ENCODE data around the gene AGAP1.

Gene AGAP1

DNA sequence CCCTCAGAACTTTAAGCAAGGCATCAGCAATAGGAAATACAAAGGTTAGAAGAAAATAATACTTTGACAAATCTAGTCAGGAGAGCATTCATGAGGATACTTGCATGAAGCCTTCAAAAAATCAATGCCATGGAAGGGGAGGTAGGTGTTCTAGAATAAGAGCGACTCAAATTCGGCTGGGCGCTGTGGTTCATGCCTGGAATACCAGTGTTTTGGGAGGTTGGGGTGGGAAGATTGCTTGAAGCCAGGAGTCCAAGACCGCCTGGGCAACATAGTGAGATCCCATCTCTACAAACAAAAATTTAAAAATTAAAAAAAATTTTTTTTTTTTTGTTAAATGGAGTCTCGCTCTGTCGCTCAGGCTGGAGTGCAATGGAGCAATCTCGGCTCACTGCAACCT is 652.6 kb downstream of the AGAP1 start:
- DNase-seq (ENCODE audit: low read depth), result no peak
- TF ChIP-seq, protein P1, sequence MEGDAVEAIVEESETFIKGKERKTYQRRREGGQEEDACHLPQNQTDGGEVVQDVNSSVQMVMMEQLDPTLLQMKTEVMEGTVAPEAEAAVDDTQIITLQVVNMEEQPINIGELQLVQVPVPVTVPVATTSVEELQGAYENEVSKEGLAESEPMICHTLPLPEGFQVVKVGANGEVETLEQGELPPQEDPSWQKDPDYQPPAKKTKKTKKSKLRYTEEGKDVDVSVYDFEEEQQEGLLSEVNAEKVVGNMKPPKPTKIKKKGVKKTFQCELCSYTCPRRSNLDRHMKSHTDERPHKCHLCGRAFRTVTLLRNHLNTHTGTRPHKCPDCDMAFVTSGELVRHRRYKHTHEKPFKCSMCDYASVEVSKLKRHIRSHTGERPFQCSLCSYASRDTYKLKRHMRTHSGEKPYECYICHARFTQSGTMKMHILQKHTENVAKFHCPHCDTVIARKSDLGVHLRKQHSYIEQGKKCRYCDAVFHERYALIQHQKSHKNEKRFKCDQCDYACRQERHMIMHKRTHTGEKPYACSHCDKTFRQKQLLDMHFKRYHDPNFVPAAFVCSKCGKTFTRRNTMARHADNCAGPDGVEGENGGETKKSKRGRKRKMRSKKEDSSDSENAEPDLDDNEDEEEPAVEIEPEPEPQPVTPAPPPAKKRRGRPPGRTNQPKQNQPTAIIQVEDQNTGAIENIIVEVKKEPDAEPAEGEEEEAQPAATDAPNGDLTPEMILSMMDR (IDR thresholded peaks at IDR 0.05; ENCODE audit: low read depth, low read length, missing control alignments), result no peak
- no peak overlapping the region for H3K4me3 ChIP-seq (ENCODE audit: low read depth, low read length)

DNA sequence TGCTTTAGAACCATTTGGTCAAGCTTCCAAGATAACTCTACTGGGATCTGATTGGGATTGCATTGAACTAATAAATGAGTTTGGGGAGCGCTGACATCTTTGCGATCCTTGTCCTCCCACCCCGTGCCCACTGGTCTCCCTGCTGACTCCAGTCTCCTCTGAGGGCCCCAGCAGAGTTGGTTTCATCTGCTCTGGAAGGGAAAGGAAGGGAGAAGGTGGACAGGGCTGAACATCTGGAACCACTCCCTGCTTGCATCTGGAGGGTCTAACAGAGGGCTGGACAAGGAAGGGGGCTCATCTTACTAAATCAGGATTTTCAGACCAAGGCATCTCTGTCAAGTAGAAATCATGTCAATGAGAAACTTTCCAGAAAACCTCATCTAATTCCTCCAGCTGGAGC is 661.6 kb downstream of the AGAP1 start:
- TF ChIP-seq, protein P1 (IDR thresholded peaks at IDR 0.05; ENCODE audit: low read depth, low read length, missing control alignments), result no peak
- no peak overlapping the region for H3K4me3 ChIP-seq (ENCODE audit: low read depth, low read length)
- no peak for DNase-seq (ENCODE audit: low read depth)

DNA sequence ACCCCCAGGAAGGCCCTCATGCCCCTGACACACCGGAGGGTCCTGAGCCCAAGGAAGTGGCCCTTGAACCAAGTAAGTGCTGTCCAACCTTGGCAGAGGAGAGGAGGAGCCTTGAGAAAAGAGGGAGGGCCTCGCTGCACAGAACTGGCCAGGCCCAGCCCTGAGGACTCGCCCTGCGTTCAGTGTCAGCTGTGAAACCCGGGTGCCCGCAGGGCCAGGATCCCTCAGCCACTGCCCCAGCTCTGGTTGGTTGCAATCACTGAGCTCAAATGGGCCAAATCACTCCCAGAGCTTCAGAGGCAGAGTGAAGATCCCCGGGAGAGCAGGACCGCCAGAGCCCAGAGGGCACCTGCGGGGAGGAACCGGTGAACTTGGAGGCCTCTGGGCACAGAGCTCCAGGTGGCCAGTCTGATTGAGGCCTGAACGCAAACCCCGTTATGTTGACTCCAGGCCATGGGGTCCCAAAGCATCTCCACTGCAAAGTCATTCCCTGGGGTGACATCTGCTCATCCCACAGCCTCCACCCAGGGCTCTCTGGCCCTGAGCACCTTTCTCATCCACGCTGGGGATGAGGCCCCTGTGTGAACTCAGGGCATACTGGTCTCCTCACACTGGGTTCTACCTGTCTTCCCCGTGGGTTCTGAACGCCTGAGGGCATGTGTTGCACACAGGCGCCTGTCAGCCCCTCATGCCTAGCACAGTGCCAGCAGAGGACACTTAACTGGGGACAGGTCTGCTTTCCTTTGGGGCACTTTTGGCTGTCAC is 662.4 kb downstream of the AGAP1 start:
- no peak overlapping the region for H3K4me3 ChIP-seq (ENCODE audit: low read depth, low read length)
- TF ChIP-seq, protein P1 (IDR thresholded peaks at IDR 0.05; ENCODE audit: low read depth, low read length, missing control alignments), result no peak
- DNase-seq (ENCODE audit: low read depth), result no peak

DNA sequence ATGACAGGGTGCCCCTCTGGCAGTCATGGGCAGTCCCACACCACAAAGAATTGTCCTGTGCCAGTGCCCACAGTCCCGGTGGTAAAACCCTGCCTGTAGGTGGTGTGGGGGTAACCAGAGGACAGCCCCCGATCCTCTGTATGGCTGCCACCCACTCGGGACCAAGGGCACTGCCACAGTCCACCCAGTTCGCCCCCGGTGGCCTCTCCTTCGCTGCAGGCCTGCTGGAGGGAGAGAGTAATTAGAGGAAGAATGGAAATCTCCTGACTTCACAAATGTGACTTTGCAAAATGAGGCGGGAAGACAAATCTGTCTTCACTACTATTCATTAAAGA is 663.0 kb downstream of the AGAP1 start:
- TF ChIP-seq, protein P1 (IDR thresholded peaks at IDR 0.05; ENCODE audit: low read depth, low read length, missing control alignments), result no peak
- H3K4me3 ChIP-seq (ENCODE audit: low read depth, low read length), result no peak overlapping the region
- DNase-seq (ENCODE audit: low read depth), result no peak

DNA sequence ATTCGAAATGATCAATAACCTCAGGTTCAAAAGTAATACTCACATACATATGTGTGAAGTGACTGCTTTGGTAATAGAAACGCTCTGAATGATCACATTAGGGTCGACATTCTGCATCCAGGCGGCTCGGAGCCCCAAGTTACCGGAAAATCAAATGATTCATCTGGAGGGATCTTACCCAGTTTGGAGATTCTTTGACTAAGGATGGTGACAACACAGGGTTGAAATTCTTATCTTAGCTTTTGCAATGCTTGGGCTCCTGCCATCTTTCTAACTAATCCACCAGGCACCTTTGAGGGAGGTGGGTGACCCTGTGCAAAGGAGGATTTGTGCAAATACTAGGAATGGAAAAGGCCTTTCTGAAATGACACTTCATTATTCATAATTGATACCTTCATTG is 663.5 kb downstream of the AGAP1 start:
- TF ChIP-seq, protein P1 (IDR thresholded peaks at IDR 0.05; ENCODE audit: low read depth, low read length, missing control alignments), result no peak
- H3K4me3 ChIP-seq (ENCODE audit: low read depth, low read length), result no peak overlapping the region
- no peak for DNase-seq (ENCODE audit: low read depth)

DNA sequence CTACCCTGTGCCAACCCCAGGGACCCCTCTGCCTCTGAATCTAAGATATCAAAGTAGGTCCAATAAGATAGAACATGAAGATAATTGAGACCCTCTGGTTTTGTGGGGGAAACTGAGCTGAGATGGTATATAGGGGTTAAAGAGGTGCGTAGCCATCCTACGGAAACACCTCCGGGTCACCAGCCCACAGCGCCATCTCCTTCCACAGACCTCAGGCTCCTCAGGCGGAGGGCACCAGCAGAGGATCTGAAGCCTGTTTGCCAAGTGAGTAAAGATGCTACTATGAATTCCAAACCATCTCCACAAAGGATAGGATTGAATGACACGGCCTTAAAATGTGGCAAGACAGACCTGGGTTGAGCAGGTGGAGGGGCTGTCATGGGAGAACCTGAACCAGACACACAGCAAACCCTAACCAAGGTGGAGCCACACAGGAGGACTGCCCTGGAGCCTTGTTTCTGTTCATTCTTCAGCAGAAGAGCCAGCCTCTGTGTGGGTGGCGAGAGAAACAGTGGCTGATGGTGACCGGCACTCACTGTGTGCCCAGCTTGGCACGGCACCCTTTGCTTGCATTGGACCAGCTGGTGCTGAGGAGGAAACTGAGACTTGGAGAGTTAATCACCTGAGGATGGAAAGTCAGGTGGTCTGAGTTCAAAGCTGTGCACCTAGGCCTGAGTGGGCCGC is 664.1 kb downstream of the AGAP1 start:
- no peak overlapping the region for H3K4me3 ChIP-seq (ENCODE audit: low read depth, low read length)
- TF ChIP-seq, protein P1 (IDR thresholded peaks at IDR 0.05; ENCODE audit: low read depth, low read length, missing control alignments), result no peak
- no peak for DNase-seq (ENCODE audit: low read depth)

Measured in GM12864 (cell line).